PC-9 (cell line): ENCODE measurements around the gene LIPC.

ENCODE experiments used
- EZH2 ChIP-seq: fragments of 200-600 bp; sonication (generic); IDR thresholded peaks from 2 replicates; pipeline ENCODE4 v1.8.0; 2017; ENCODE audit warnings: antibody characterized with exemption, low read depth
- TF ChIP-seq, protein P1 (sequence below): fragments of 200-600 bp; sonication (generic); conservative IDR thresholded peaks from 2 replicates; pipeline ENCODE4 v1.6.1; 2017; ENCODE audit warnings: mixed run types, antibody characterized with exemption, mild to moderate bottlenecking, moderate library complexity

DNA sequence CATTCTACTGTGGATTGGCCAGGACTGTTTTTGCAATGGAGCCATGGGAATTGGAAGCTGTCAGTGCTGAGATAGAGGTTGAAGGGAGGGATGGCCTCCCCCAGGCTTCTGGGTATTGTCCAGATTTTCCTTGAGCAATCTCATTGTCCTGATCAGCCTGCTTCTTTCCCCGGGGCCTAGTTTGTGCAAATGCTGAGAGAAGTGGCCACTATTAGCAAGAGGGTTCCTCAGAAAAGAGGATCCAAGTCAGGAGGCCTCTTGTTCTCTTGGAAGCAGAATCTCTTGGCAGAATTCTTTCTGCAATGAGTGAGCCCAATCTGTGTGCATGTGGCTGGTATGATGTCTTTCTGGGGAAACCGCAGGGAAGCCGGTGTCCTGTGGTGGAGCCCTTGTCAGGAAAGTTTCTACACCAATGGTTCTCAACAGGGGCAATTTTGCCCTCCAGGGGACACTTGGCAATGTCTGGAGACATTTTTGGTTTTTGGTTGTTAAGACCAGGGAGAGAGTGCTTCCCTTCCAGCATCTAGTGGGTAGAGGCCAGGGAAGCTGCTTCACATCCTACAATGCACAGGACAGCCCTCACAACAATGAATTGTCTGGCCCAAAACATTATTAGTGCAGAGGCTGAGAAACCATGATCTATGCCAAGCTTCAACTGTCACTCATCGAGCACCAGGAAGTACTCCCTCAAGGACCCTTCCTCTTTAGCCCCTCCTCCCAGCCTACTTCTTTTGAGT, 2.0 kb downstream of the LIPC start:
- TF ChIP-seq, protein P1, sequence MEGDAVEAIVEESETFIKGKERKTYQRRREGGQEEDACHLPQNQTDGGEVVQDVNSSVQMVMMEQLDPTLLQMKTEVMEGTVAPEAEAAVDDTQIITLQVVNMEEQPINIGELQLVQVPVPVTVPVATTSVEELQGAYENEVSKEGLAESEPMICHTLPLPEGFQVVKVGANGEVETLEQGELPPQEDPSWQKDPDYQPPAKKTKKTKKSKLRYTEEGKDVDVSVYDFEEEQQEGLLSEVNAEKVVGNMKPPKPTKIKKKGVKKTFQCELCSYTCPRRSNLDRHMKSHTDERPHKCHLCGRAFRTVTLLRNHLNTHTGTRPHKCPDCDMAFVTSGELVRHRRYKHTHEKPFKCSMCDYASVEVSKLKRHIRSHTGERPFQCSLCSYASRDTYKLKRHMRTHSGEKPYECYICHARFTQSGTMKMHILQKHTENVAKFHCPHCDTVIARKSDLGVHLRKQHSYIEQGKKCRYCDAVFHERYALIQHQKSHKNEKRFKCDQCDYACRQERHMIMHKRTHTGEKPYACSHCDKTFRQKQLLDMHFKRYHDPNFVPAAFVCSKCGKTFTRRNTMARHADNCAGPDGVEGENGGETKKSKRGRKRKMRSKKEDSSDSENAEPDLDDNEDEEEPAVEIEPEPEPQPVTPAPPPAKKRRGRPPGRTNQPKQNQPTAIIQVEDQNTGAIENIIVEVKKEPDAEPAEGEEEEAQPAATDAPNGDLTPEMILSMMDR = no peak
- no peak for TF ChIP-seq EZH2
